HFFc6 (cell line): ENCODE data around the gene FZD4. TPM values are rescaled to one million over a fixed set of nuclear protein-coding genes. Genes with fewer than 3 reads are reported as not detected.

ENCODE experiments used
- DNase-seq: peaks from one replicate; pipeline ENCODE4 v3.0.0-alpha.2; 2018
- H3K27ac Mint-ChIP-seq: 2 replicates; pipeline ENCODE4 v1.8.0; 2020; ENCODE audit warnings: mild to moderate bottlenecking, mixed read lengths
- H3K27me3 Mint-ChIP-seq: 2 replicates; pipeline ENCODE4 v1.8.0; 2021; ENCODE audit warnings: mild to moderate bottlenecking, moderate library complexity, mixed read lengths; ENCODE audit not compliant: insufficient read depth
- H3K36me3 Mint-ChIP-seq: 2 replicates; pipeline ENCODE4 v1.8.0; 2021; ENCODE audit warnings: low read depth, mixed read lengths
- H3K4me1 Mint-ChIP-seq: 2 replicates; pipeline ENCODE4 v1.8.0; 2020; ENCODE audit warnings: low read depth, mixed read lengths
- H3K4me3 Mint-ChIP-seq: 2 replicates; pipeline ENCODE4 v1.8.0; 2020; ENCODE audit warnings: mild to moderate bottlenecking, moderate library complexity, mixed read lengths
- H3K9me3 Mint-ChIP-seq: 2 replicates; pipeline ENCODE4 v1.8.0; 2020; ENCODE audit warnings: mild to moderate bottlenecking, mixed read lengths
- CTCF ChIP-seq: fragments of 200-600 bp; sonication (generic); IDR thresholded peaks from 2 replicates; pipeline ENCODE4 v1.5.0; 2021; ENCODE audit warnings: antibody characterized with exemption, mild to moderate bottlenecking
- total RNA-seq, 6 experiments: library from RNA; stranded (reverse); fragmentation: NEBNext Ultra II Directional; extraction: Animal tissue kit (Norgen Biotek cat#: 25700); gene quantifications; 2 replicates in 1 of 6; 3 replicates in 5 of 6; pipeline ENCODE4 v1.2.3, GENCODE V29; 2021

FZD4 gene
- total RNA-seq, 6 experiments from 2014 or later = 11.0 to 13.8 (median 12.7) TPM

- Mint-ChIP-seq H3K36me3 (no peaks in the 10 kb centered on the region), H3K4me1 (peaks cover 75% of the 10 kb centered on the region)
Observed at GRCh38 chr11:86933891-86934581, 21.2 kb downstream of the FZD4 start.

GRCh38 chr11:86932924-86933875 is 22.0 kb downstream of the FZD4 start:
- peaks cover 2% of the 10 kb centered on the region for H3K27me3 Mint-ChIP-seq
- no peaks in the 10 kb centered on the region for H3K36me3 Mint-ChIP-seq
- peak overlapping the region; percentile 14; the same call in 1 of the 2 replicates for H3K4me3 Mint-ChIP-seq
- peak overlapping the region; percentile 82; the same call in 1 of the 2 replicates for H3K27ac Mint-ChIP-seq
- H3K9me3 Mint-ChIP-seq = no peaks in the 10 kb centered on the region
- no peak for TF ChIP-seq CTCF
- no peak for DNase-seq
- peaks cover 72% of the 10 kb centered on the region for H3K4me1 Mint-ChIP-seq

More at GRCh38 chr11:86933891-86934581, 21.2 kb downstream of the FZD4 start:
- DNase-seq = no peak
- no peak overlapping the region for H3K4me3 Mint-ChIP-seq
- H3K27ac Mint-ChIP-seq = peak overlapping the region; percentile 55
- TF ChIP-seq CTCF = no peak
- H3K9me3 Mint-ChIP-seq = no peaks in the 10 kb centered on the region
- peaks cover 5% of the 10 kb centered on the region for H3K27me3 Mint-ChIP-seq

- peak overlapping the region; percentile 67 for H3K4me3 Mint-ChIP-seq
- H3K27ac Mint-ChIP-seq = peak overlapping the region; percentile 82
- peaks cover 2% of the 10 kb centered on the region; the same call in 1 of the 2 replicates for H3K27me3 Mint-ChIP-seq
- H3K9me3 Mint-ChIP-seq = no peaks in the 10 kb centered on the region
- no peaks in the 10 kb centered on the region for H3K36me3 Mint-ChIP-seq
- peaks cover 66% of the 10 kb centered on the region for H3K4me1 Mint-ChIP-seq
- no peak for TF ChIP-seq CTCF
- DNase-seq = no peak
Observed at GRCh38 chr11:86932259-86932585, 23.0 kb downstream of the FZD4 start.

GRCh38 chr11:86931548-86932258 is 23.5 kb downstream of the FZD4 start:
- H3K27ac Mint-ChIP-seq = peak overlapping the region; percentile 82
- no peaks in the 10 kb centered on the region for H3K9me3 Mint-ChIP-seq
- peak overlapping the region; percentile 67 for H3K4me3 Mint-ChIP-seq
- H3K27me3 Mint-ChIP-seq = peaks cover 2% of the 10 kb centered on the region; the same call in 1 of the 2 replicates
- DNase-seq = peak; percentile 72
- H3K4me1 Mint-ChIP-seq = peaks cover 66% of the 10 kb centered on the region
- TF ChIP-seq CTCF = no peak
- no peaks in the 10 kb centered on the region for H3K36me3 Mint-ChIP-seq

GRCh38 chr11:86930957-86931547 is 24.1 kb downstream of the FZD4 start:
- Mint-ChIP-seq H3K27ac (peak overlapping the region; percentile 82), H3K4me1 (peaks cover 67% of the 10 kb centered on the region), H3K4me3 (peak overlapping the region; percentile 67), H3K27me3 (peaks cover 2% of the 10 kb centered on the region; the same call in 1 of the 2 replicates), H3K9me3 (no peaks in the 10 kb centered on the region), H3K36me3 (no peaks in the 10 kb centered on the region)
- no peak for TF ChIP-seq CTCF
- no peak for DNase-seq
